Bronchial epithelial cell (primary cell): ENCODE measurements around the gene F2RL2. TPM values are rescaled to one million over a fixed set of nuclear protein-coding genes. Genes with fewer than 3 reads are reported as not detected.

Source experiments
- DNase-seq: peaks from one replicate; pipeline ENCODE4 v3.0.0-alpha.2; 2010; ENCODE audit warnings: low read depth
- FAIRE-seq: peaks from 2 replicates; lab custom pipeline; 2011; peaks lifted over from hg19 to GRCh38; lab: Jason Lieb, UNC
- H3K27me3 ChIP-seq: 2 replicates; pipeline ENCODE4 v1.5.1; 2011; ENCODE audit warnings: low read length; ENCODE audit not compliant: control insufficient read depth, insufficient read depth
- H3K36me3 ChIP-seq: 2 replicates; pipeline ENCODE4 v1.5.1; 2011; ENCODE audit warnings: low read length; ENCODE audit not compliant: control insufficient read depth, insufficient read depth
- H3K4me3 ChIP-seq: 2 replicates; pipeline ENCODE4 v1.5.1; 2011; ENCODE audit warnings: mild to moderate bottlenecking, low read depth, low read length, control low read depth
- total RNA-seq: library from RNA; depleted of rRNA; stranded (reverse); fragments of >200 nt; gene quantifications from 2 replicates; pipeline ENCODE4 v1.2.1, GENCODE V29; 2014
- TF ChIP-seq, protein P1 (sequence below): IDR thresholded peaks from 2 replicates; pipeline ENCODE4 v1.5.1; 2011; ENCODE audit warnings: mild to moderate bottlenecking, moderate library complexity, low read length, control low read depth, inconsistent platforms; ENCODE audit not compliant: insufficient read depth, severe bottlenecking

F2RL2 gene
- total RNA-seq, 1 donor from 2014 or later, result under 0.01 TPM

DNA sequence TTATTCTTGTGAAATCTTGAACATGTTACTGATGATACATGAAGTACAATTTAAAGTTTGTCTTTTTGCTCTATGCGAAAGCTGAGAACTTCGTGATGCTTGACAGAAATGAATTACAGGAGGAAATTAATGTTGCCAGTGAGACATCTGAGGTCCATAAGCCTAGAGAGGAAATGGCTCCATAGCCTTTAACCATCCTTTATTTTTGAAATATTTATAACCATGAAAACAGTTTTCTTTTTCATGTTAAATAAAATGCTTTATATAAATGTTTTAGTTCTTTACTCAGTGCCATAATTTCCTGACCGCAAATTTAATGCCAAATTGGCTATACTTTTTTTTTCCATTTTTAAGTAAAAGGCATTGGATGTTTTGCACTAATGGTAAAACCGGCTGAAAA lies 29.1 kb downstream of the F2RL2 start:
- TF ChIP-seq, protein P1, sequence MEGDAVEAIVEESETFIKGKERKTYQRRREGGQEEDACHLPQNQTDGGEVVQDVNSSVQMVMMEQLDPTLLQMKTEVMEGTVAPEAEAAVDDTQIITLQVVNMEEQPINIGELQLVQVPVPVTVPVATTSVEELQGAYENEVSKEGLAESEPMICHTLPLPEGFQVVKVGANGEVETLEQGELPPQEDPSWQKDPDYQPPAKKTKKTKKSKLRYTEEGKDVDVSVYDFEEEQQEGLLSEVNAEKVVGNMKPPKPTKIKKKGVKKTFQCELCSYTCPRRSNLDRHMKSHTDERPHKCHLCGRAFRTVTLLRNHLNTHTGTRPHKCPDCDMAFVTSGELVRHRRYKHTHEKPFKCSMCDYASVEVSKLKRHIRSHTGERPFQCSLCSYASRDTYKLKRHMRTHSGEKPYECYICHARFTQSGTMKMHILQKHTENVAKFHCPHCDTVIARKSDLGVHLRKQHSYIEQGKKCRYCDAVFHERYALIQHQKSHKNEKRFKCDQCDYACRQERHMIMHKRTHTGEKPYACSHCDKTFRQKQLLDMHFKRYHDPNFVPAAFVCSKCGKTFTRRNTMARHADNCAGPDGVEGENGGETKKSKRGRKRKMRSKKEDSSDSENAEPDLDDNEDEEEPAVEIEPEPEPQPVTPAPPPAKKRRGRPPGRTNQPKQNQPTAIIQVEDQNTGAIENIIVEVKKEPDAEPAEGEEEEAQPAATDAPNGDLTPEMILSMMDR, result no peak
- Histone ChIP-seq H3K4me3 (no peak overlapping the region), H3K36me3 (no peaks in the 10 kb centered on the region), H3K27me3 (no peaks in the 10 kb centered on the region)
- no peak for FAIRE-seq
- no peak for DNase-seq

DNA sequence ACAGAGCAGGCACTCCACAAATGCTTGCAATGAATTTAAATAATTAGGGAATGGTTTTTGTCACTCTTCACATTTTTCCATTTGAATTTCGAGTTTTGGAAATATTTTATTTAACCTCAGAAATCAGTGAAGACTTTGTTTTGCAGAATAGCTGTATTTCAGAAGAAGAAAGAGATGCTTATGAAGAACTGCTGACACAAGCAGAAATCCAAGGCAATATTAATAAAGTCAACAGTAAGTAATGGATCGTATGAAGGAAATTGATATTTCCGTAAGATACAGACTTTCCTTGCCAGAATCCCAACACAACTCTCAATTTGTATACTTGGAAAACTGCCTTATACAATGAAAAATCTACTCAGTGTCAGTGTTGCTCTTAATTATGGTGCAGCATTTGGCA lies 30.5 kb downstream of the F2RL2 start:
- FAIRE-seq, result no peak
- H3K36me3 ChIP-seq, result no peaks in the 10 kb centered on the region
- no peaks in the 10 kb centered on the region for H3K27me3 ChIP-seq

DNA sequence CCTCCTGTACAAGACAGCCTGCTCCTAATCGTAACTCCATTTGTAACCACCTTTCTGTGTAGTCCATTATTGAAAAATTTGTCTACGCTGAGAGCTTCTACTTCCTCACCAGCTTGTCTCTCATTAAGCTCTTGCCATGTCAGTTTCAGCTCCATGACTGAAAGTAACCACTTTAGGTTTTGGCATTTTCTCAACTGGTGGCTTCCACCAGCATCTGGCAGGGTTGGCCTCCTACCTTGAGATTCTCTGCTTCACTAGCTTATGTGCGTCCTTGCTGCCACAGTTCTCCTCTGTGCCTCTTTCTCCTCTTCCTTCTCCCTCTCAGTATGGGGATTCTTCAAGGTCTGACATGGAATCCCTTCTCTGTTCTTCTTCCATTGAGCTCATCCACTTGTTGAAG lies 31.8 kb downstream of the F2RL2 start:
- H3K27me3 ChIP-seq, result no peaks in the 10 kb centered on the region
- TF ChIP-seq, protein P1, result no peak
- FAIRE-seq (no peak), DNase-seq (no peak)
- no peak overlapping the region for H3K4me3 ChIP-seq
- H3K36me3 ChIP-seq, result no peaks in the 10 kb centered on the region

More for the DNA sequence above, 30.5 kb downstream of the F2RL2 start:
- DNase-seq, result no peak
- no peak overlapping the region for H3K4me3 ChIP-seq
- TF ChIP-seq, protein P1, result no peak

DNA sequence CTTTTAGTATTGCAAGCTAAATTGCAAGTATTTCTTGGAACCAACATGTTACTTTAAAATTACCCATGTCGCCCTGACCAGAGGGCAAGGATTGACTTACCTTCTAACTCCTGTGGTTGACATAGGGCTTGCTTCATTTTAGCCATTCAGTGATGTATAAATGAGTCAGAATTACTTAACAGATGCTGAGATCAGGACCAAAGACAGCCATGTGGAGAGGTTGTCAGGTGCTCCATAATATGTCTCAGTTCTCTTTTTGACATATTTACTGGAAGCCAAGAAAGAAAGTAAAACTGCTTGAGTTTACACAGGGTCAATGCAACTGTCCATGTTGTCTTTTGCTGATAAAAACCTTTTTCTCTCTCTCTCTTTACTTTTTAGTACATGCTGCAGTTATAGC lies 33.2 kb downstream of the F2RL2 start:
- no peaks in the 10 kb centered on the region for H3K36me3 ChIP-seq
- no peaks in the 10 kb centered on the region for H3K27me3 ChIP-seq
- FAIRE-seq (no peak), DNase-seq (peak; percentile 50)
- TF ChIP-seq, protein P1, result no peak
- no peak overlapping the region for H3K4me3 ChIP-seq

DNA sequence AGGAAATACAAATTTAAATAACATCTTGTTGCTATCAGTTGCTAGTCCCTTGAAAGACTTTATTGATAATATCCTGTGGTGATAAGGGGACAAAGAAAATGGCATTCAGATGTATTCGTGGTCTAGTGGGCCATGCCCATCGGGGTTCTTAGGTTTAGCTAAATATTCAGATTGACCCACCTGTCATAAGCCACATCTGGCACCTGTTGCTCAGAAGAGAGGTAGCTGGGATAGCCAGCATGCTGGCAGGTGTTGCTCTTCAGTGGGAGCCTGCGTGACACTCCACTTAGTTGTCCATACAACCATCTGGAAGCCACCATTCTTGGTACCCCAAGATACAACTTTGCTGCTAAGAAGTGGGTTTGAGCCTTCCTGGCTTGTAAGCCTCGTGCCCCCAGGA lies 36.7 kb downstream of the F2RL2 start:
- Histone ChIP-seq H3K4me3 (no peak overlapping the region), H3K27me3 (no peaks in the 10 kb centered on the region), H3K36me3 (no peaks in the 10 kb centered on the region)
- TF ChIP-seq, protein P1, result no peak
- no peak for DNase-seq
- FAIRE-seq, result no peak

DNA sequence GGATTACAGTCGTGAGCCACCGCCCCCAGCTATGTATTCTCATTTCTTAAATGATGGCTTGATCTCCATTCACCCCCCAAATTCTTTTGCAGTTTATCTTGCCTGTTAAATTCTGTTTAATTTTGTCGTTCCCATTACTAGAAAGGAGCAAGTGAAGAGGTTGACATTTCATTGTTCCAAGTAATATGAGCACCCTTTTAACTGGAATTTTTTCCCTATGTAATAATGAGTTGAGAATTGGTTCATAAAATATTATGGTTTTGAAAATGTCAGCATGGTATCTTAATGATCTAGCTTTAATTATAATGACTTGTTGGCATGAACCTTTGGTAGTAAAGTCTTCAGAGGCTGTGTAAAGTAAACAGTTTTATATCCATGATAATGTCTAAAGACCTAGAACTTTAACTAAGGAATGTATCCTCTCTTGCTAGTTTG lies 37.4 kb downstream of the F2RL2 start:
- TF ChIP-seq, protein P1, result no peak

More for the DNA sequence above, 37.4 kb downstream of the F2RL2 start:
- DNase-seq, result no peak
- Histone ChIP-seq H3K27me3 (no peaks in the 10 kb centered on the region), H3K4me3 (no peak overlapping the region), H3K36me3 (no peaks in the 10 kb centered on the region)
- no peak for FAIRE-seq
